Stimulated activated CD8-positive, alpha-beta memory T cell treated with anti-CD3 and anti-CD28 coated beads, Interleukin-4, amount 100 ng/mL, for 24 hours (primary cell): ENCODE measurements around the gene RPRD1A.
"Not testable (repeated sequence)": the region's sequence is repeated elsewhere in the genome, so short reads cannot be mapped to it uniquely, and the experiment has no call there.

ENCODE experiments used
- DNase-seq: peaks from one replicate; pipeline ENCODE4 v3.0.0-alpha.2; 2020; ENCODE audit warnings: low read depth

Gene RPRD1A, protein sequence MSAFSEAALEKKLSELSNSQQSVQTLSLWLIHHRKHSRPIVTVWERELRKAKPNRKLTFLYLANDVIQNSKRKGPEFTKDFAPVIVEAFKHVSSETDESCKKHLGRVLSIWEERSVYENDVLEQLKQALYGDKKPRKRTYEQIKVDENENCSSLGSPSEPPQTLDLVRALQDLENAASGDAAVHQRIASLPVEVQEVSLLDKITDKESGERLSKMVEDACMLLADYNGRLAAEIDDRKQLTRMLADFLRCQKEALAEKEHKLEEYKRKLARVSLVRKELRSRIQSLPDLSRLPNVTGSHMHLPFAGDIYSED

DNA sequence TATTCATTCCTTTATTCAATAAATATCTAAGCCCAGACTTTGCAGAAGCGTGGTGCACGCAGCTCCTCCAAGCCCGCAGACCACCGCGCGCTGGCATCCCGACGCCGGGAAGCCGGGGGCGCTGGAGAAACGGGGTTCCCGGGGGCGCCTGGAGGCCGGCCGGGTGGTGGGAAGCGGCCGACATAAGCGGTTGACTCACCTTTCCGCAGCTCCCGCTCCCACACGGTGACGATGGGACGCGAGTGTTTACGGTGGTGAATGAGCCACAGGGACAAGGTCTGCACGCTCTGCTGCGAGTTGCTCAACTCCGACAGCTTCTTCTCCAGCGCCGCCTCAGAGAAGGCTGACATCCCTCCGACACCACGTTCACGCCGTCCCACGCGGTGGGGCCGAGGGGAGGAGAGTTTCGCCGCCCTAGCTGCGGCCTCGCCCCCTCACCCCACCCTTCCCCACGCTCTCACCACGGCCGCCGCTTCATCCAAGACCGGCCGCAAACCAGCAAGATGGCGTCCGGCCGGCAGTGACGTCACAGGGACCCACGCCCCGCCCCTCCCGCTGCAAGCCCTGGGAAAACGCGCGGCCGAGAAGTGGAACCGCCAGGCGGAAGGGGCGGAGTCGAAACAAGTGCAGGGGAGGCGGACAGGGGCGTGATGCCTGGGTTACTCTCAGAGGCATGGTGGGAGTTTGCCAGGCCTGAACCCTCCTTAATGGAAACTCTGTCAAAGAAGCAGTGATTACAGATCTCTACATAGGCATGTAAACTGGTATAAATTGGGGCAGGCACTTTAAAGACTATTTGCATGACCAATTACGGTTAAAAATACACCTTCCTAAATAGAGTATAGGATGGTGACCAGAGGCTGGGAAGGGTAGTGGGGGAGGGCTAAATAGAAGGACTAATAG, at the start of gene RPRD1A:
RPRD1A (minus strand) TSS at position 505 of the 903 bp plus-strand sequence; CDS start at position 350, 155 bp downstream.
- peak; percentile 99 for DNase-seq

DNA sequence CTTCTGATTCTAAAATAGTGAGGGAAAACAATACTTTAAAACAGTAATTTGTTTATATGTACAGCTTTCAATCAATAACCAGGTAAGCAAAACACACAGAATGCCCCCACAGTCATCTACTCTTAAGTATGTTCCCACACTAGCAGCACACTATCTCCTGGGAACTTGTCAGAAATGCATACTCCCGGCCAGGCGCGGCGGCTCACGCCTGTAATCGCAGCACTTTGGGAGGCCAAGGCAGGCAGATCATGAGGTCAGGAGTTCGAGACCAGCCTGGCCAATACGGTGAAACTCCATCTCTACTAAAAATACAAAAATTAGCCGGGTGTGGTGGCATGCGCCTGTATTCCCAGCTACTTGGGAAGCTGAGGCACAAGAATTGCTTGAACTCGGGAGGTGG, 49.4 kb upstream of the RPRD1A start:
- not testable (repeated sequence) for DNase-seq

DNA sequence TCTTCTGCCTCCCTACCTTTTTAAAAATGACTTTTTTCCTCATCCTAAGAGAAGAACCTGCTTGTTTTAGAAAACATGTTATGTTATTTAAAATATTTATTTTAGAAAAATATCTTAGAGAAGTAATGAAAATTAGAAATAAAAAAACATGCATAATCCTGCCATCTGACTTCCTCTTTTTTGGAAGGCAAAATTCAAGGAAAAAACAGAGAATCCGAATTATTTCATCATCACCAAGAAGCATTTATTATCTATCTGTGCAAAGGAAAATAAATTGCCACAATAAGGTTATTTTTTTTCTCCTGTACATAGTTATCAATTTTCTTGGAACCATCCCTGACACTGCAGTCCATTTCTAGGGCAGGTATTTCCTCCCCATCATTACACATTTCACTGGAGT, 47.4 kb upstream of the RPRD1A start:
- DNase-seq, result no peak

DNA sequence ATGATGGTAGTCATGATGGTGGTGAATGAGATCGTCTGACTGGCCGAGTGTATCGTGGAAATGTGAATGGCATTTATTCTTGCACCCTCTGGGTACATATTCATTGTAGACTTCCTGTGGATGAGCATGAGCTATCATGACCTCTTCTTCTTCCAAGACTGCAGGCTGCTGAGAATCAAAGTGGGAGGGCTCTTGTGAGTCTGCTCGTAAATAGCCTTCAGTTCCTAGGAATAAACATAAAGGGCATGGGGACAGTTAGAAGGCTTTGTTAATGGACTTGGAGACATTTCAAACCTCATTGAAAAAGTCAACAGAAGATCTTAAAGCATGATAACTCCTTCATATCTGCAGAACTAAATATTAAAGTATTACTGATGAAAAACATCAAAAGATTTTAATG, 46.9 kb upstream of the RPRD1A start:
- no peak for DNase-seq

DNA sequence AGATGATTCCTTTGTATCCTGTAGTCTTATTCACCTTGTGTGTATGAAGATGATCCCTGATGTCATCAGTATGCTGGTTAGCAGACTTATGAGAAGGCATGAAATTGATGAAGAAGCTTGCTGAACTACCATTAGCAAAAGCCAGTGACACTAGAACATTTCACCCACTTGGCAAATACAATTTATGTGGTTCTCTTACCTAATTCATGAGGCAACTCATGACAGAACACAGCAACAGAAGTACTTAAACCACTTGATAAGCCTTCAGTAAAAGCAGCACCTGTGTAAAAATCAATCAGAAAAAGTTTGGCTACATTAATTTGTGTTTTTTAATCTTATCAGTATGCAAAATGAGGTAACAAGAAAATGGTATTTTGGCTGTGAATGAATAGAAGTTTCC, 44.9 kb upstream of the RPRD1A start:
- DNase-seq, result no peak

DNA sequence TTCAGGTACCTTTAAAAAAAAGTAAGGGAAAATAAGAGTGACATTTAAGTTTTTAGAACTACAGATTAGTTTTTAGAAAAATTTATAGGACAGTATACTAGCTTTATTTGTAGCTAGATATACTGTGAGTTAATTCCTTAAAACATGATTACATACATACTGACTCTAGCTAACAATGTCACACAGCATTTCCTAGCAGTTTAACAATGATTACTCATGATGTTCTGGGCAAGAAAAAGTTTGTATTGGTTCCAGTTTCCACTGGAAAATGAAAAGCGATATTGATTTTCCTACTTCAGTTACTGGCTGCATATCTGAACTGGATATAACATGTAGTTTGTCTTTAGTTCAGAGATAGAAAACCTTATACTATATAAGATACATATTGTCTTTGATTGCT, 42.4 kb upstream of the RPRD1A start:
- no peak for DNase-seq

DNA sequence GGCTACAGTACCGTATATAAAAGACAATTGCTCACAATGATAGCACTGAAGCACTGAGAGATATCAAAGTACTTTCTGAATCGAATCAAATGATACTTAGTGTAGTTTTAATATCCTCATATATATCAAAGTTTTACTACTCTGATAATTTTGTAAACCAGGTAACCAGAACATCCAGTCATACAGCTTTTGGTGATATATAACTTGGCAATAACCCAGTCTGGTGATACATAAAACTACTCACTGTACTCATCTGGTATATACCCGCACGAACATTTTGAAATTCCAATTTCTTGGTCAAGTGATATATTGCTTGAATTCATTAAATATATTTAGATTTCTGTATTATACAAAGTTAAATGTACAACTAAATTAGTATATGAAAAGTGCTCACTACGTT, 41.2 kb upstream of the RPRD1A start:
- no peak for DNase-seq

DNA sequence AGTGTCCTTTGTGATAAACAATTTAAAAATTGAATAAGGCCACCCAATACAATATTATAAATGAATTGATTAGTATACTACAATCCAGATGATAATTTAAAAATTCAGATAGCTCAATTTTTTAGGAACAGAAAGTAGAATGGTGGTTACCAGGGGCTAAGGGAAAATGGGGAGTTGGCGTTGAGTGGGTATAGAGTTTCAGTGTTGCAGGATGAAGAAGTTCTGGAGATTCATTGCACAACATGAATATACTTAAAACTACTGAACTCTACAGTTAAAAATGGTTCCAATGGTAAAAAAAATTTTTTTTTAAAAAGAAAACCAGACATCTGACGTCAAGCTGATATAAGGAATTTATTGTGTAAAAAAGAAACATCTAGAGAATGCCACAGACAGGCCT, 40.8 kb upstream of the RPRD1A start:
- DNase-seq, result no peak

DNA sequence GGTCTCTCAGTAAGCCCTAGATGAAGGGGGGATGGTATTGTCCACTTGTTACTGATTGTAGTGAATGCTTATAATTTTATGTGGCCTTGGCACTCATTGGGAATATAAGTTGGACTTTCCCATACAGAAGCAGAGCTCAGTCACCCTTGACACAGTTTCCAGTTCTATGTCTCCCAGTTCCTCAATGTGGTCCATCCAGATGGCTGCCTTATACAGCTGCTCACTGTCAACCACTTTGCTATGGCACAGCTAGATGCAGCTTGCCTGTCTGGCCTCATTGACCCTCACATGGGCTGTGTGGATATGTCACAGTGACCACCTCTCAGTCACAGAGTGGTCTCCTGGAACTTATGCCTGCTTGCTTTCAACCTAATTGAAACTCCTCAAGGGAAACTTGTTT, 40.1 kb upstream of the RPRD1A start:
- DNase-seq, result no peak

DNA sequence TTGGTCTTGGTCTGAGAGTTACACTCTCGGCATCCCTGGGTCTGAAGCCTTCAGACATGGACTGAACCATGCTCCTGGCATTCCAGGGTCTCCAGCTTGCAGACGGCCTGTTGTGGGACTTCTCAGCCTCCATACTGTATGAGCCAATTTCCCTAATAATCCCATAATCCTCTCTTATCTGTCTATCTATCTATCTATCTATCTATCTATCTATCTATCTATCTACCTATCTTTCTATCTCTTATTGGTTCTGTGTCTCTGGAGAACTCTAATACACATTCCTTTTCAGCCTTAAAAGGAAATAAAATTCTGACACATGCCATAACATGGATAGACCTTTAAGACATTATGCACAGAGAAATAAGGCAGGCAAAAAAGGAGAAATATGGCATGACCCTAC, 37.4 kb upstream of the RPRD1A start:
- no peak for DNase-seq

DNA sequence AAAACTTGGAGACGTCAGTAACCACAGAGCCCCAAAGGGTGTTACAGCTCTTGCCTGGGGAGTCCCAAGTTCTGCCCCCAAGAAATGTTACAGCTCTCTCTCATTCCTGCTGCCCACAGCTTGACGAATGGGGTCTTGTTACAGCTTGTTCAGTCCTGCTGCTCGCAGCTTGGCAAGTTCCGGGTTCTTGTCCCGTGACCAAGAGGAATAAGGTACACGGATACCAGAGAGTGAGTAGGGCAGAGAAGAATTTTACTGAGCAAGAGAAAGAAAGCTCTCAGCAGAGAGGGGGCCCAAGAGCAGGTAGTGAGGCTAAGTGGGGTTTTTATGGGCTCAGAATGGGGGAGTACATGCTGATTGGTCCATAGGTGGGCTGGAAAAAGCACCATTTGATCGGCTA, 34.6 kb upstream of the RPRD1A start:
- DNase-seq, result no peak

DNA sequence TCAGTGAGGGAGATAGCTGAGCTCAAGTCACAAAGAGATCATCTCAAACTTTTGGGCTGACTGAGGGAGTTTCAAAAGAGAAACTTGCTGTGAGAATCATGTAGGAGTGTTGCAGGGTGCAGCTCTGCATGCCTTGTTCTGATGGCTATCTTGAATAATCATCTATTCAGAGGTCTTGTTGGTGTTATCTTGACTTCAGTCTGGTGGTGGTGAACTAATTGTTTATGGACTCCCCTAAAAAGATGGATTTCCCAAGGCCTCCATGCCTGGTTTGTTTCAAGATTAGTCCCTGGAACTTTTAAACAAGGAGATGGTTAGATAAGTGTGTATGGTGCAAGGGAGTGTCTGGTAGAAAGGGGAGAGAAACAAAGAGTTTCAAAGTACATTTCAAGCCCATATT, 32.0 kb upstream of the RPRD1A start:
- no peak for DNase-seq

DNA sequence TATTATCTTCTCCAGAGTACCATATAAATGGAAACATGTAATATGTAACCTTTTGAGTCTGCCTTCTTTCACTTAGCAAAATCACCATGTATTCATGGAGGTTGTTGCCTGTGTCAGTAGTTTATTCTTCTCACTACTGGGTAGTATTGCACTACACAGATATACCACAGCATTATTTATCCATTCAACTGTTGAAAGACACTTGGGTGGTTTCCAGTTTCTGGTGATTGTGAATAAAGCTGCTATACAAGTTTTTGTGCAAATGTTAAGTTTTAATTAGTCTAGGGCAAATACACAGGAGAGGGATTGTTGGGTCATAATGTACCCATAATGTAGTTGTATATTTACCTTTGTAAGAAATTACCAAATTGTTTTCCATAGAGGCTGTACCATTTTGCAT, 29.6 kb upstream of the RPRD1A start:
- no peak for DNase-seq

DNA sequence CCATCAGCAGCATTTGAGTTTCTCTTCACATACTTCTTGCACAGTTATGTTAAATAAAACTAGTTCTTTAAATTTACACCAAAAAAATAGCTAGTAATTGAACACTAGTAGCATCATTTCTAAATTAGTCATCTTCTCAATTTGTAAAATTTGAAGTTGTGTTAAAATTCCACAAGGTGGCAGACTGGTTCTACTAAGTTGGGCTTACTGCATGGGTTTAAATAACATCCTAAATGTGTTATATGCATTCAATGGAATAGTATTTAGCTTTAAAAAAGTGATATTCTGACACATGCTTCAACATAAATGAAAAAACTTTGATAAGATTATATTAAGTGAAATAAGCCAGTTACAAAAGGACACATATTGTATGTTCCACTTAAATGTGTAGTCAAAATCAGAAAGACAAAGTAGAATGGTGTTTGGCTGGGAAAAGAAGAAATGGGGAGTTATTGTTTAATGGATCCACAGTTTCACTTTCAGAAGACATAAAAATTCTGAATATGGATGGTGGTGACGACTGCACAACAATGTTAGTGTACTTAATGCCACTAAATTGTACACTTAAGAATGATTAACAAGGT, 28.7 kb upstream of the RPRD1A start:
- DNase-seq, result no peak

DNA sequence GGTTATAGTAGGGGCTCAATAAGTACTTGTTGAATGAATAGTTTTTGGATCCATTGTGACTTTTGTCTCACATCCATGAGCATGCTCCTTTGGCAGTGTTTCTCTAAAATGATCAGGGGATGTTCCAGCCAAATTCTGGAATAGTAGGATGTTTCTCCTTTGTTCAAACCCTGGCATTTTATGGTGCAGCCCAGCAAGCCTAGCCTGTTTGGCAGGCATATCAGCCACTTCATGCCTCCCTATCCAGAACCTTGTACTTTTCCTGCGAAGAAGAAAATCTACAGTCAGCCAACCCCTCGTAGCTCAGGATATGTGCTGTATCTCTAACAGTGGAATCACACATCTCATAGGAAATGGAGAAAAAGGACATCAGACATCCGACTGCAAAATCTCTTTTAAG, 27.1 kb upstream of the RPRD1A start:
- DNase-seq, result no peak

DNA sequence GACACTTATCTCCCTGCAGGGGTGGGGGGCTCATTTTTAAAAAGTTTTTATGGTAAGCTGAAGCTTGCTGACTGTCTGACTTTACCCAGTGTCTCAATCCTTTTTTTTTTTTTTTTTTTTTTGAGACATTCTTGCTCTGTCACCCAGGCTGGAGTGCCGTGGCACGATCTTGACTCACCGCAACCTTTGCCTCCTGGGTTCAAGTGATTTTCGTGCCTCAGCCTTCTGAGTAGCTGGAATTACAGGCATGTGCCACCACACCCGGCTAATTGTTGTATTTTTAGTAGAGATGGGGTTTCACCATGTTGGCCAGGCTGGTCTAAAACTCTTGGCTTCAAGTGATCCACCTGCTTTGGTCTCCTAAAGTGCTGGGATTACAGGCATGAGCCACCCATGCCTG, 24.8 kb upstream of the RPRD1A start:
- not testable (repeated sequence) for DNase-seq

DNA sequence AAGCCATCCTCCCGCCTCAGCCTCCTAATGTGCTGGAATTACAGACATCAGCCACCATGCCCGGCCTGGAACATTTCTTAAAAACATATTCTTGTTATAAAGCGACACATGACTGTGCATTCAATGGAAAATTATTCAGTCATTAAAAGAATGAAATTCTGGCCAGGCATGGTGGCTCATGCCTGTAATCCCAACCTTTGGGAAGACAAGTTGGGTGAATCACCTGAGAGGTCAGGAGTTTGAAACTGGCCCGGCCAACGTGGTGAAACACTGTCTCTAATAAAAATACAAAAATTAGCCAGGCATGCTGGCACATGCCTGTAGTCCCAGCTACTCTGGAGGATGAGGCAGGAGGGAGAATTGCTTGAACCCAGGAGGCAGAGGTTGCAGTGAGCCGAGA, 21.6 kb upstream of the RPRD1A start:
- DNase-seq, result no peak

DNA sequence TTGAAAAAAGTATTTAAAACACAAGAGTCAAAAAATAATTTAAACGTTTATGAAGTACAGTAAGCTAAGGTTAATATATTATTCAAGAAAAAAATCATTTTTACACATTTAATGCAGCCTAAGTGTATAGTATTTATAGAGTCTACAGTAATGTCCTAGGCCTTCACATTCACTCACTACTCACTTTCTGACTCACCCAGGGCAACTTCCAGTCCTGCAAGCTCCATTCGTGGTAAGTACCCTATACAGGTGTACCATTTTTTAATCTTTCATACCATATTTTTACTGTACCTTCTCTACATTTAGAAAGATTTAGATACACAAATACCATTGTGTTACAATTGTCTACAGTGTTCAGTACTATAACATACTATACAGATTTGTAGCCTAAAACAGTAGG, 20.9 kb upstream of the RPRD1A start:
- no peak for DNase-seq

DNA sequence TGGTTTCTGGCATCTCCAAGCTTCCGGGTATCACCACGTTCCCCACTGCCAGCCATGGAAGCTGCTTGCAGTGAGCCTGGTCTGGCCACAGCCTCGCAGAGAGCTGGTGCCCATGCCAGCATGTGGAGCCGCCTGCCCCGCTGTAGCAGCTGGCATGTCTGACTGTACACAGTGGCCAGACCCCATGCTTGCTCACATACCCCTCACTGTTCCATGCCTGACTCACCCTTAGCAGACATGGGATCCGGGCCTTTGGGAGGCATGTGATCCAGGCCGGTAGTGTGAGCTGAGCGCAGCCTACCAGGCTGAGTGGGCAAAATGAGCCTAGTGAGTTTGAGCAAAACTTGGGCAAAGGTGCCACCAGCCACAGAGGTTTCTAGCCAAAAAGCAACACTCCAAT, 18.8 kb upstream of the RPRD1A start:
- no peak for DNase-seq

DNA sequence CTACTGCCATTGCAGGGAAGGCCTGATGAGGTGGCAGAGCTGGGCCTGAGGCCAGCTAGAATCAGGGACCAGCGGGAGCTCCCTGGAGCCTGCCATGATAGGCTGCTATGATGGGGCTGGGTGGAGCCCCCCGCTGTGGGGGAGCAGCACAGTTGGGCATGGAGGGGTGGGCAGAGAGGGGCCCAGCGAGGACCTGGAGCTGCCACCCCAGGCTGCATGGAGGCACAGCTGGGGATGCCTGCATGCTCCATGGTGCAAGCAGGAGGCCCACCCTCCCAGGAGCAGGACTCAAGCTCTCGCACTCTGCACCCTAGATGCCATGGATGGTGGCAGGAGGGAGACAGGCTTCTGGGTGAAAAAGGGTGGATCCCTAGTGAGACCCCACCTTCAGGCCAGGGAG, 17.8 kb upstream of the RPRD1A start:
- no peak for DNase-seq

DNA sequence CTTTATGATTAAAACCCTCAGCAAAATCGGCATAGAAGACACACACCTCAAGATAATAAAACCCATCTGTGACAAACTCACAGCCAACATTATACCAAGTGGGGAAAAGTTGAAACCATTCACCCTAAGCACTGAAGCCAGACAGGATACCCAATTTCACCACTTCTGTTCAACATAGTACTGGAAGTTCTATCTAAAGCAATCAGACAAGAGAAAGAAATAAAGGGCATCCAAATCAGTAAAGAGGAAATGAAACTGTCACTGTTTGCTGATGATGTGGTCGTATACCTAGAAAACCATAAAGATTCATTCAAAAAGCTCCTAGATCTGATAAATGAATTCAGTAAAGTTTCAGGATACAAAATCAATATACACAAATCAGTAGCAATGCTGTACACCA, 16.4 kb upstream of the RPRD1A start:
- no peak for DNase-seq

DNA sequence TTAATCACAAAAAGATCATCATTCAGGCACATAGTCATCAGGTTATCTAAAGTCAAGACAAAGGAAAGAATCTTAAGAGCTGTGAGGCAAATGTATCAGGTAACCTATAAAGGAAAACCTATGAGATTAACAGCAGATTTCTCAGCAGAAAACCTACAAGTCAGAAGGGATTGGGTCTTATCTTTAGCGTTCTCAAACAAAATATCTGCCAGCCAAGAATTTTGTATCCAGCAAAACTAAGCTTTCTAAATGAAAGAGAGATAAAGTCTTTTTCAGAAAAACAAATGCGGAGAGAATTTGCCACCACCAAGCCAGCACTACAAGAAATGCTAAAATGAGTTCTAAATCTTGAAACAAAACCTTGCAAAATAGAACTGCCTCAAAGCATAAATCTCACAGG, 13.8 kb upstream of the RPRD1A start:
- DNase-seq, result not testable (repeated sequence)
